Activated CD4-positive, alpha-beta T cell treated with anti-CD3 and anti-CD28 coated beads for 36 hours (primary cell): ENCODE measurements around the gene IL18RAP. TPM values are rescaled to one million over a fixed set of nuclear protein-coding genes. Genes with fewer than 3 reads are reported as not detected.

ENCODE experiments used
- ATAC-seq: fragments of 200-7000 bp; cut with Tn5 transposase; one replicate; pipeline ENCODE4 v1.10.0; 2021; ENCODE audit warnings: mild to moderate bottlenecking, moderate library complexity
- CTCF ChIA-PET: fragments of 350-600 bp; sonication (Branson Sonifier 250); formaldehyde crosslinking; loops from one replicate; lab custom pipeline; 2021; ENCODE audit warnings: antibody characterized with exemption; lab: Charles Lee
- POLR2A ChIA-PET: fragments of 350-600 bp; sonication (Branson Sonifier 250); formaldehyde crosslinking; loops from one replicate; lab custom pipeline; 2021; ENCODE audit warnings: antibody characterized with exemption, inconsistent platforms; lab: Charles Lee
- DNase-seq: peaks from one replicate; pipeline ENCODE4 v3.0.0-alpha.2; 2020
- H3K27ac Mint-ChIP-seq: one replicate; pipeline ENCODE4 v1.8.0; 2021; ENCODE audit warnings: mixed read lengths
- H3K27me3 Mint-ChIP-seq: one replicate; pipeline ENCODE4 v1.8.0; 2021; ENCODE audit warnings: mixed read lengths
- H3K36me3 Mint-ChIP-seq: one replicate; pipeline ENCODE4 v1.8.0; 2021; ENCODE audit warnings: low read depth, mixed read lengths
- H3K4me1 Mint-ChIP-seq: one replicate; pipeline ENCODE4 v1.8.0; 2021; ENCODE audit warnings: mixed read lengths
- H3K4me3 Mint-ChIP-seq: one replicate; pipeline ENCODE4 v1.8.0; 2021; ENCODE audit warnings: mild to moderate bottlenecking, moderate library complexity, mixed read lengths
- H3K9me3 Mint-ChIP-seq: one replicate; pipeline ENCODE4 v1.8.0; 2021; ENCODE audit warnings: low read depth, mixed read lengths
- intact Hi-C, 2 experiments: fragments of 100-400 bp; cut with DNase I in 1 of 2; cut with micrococcal nuclease in 1 of 2; formaldehyde crosslinking; loops; one replicate each; pipeline versions ENCODE4 v1.14.2 to v1.15.1; 2022 to 2024; cut with DNase I, micrococcal nuclease
- total RNA-seq, 2 experiments: library from RNA; stranded (reverse); gene quantifications; one replicate each; pipeline ENCODE4 v1.2.3, GENCODE V29; 2021

IL18RAP gene
- total RNA-seq, 2 experiments from 2014 or later: 6.8 to 7.4 TPM

DNA sequence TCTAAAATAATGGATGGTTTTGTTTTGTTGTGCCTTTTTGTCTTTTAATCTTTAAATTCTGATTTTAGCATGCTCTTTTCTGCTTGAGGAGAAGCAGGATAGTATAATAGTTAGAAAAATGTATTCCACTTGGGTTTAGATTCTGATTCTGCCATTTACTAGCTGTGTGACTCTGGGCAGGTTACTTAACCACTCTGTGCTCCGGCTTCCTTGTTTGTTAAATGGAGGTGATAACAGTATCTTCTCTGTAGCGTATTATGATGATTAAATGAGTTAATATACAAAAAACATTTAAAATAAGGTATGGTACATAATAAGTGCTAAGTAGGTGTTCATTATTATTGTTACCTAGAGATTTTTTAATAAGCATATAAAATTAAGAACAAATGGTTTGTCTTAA lies 26.9 kb upstream of the IL18RAP start:
- Mint-ChIP-seq H3K4me1 (peaks cover 14% of the 10 kb centered on the region), H3K27ac (no peak overlapping the region), H3K4me3 (no peak overlapping the region), H3K27me3 (no peaks in the 10 kb centered on the region), H3K36me3 (peaks cover 7% of the 10 kb centered on the region), H3K9me3 (no peaks in the 10 kb centered on the region)
- POLR2A ChIA-PET: no interaction called here
- no peak for DNase-seq
- no peak for ATAC-seq
- CTCF ChIA-PET: interaction anchor here (0.6 kb wide), 1 partner anchor 417 kb away, joined by 3 read pairs; no protein-coding TSS in a partner anchor
- intact Hi-C loops: no loop called here

- Mint-ChIP-seq H3K27me3 (no peaks in the 10 kb centered on the region), H3K4me1 (peaks cover 14% of the 10 kb centered on the region), H3K4me3 (no peak overlapping the region), H3K27ac (no peak overlapping the region), H3K9me3 (no peaks in the 10 kb centered on the region), H3K36me3 (peaks cover 5% of the 10 kb centered on the region)
- ATAC-seq: no peak
- no peak for DNase-seq
- intact Hi-C loops: no loop called here
- ChIA-PET CTCF (interaction anchor here (0.9 to 1.0 kb wide), 2 partner anchors 46 to 448 kb away, joined by 3 to 4 read pairs; no protein-coding TSS in a partner anchor), POLR2A (no interaction called here)
Measured at GRCh38 chr2:102397209-102397608, 25.8 kb upstream of the IL18RAP start.

DNA sequence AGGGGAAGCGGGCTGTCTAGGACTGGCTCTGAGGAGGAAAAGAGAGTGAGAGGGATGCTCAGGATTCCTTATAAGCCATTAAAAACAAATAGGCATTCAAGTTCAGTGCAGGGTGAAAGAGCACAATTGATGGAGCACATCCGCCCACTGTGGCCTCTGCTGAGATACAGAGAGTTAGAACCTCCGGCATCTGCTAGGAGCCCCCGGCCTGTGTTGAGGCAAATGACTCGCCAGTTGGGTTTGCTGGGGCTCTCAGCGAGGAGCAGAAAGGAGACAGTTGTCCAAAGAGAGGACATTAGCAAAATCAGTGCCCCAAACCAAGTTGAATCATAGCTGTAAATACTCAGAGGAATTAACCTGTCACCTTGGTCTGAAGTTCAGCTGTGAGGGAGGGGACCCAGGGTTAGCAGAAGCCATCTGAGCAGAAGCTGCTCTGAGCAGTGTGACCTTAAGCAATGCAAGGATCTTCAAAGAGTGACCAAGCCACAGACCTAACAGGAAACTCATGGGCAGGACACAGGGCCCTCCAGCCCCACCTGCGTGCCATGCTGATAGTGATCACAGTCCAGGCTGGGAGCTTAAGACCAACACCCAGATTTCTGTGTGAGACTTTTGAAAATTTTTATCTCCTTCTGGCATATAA lies 23.3 kb upstream of the IL18RAP start:
- CTCF ChIA-PET: interaction anchor here (1.4 kb wide), 1 partner anchor 159 kb away, joined by 3 read pairs; no protein-coding TSS in a partner anchor
- no peaks in the 10 kb centered on the region for H3K9me3 Mint-ChIP-seq
- intact Hi-C loops: no loop called here
- peaks cover 12% of the 10 kb centered on the region for H3K4me1 Mint-ChIP-seq
- H3K27ac Mint-ChIP-seq: no peak overlapping the region
- no peak overlapping the region for H3K4me3 Mint-ChIP-seq
- ATAC-seq: no peak
- peaks cover 2% of the 10 kb centered on the region for H3K36me3 Mint-ChIP-seq
- POLR2A ChIA-PET: no interaction called here
- no peaks in the 10 kb centered on the region for H3K27me3 Mint-ChIP-seq
- DNase-seq: no peak

GRCh38 chr2:102401456-102401855 lies 21.5 kb upstream of the IL18RAP start:
- peaks cover 12% of the 10 kb centered on the region for H3K4me1 Mint-ChIP-seq
- H3K4me3 Mint-ChIP-seq: no peak overlapping the region
- DNase-seq (no peak), ATAC-seq (no peak)
- H3K36me3 Mint-ChIP-seq: no peaks in the 10 kb centered on the region
- ChIA-PET CTCF (no interaction called here), POLR2A (no interaction called here)
- intact Hi-C loops: no loop called here
- no peaks in the 10 kb centered on the region for H3K9me3 Mint-ChIP-seq
- peak overlapping the region; percentile 17 for H3K27ac Mint-ChIP-seq
- no peaks in the 10 kb centered on the region for H3K27me3 Mint-ChIP-seq

DNA sequence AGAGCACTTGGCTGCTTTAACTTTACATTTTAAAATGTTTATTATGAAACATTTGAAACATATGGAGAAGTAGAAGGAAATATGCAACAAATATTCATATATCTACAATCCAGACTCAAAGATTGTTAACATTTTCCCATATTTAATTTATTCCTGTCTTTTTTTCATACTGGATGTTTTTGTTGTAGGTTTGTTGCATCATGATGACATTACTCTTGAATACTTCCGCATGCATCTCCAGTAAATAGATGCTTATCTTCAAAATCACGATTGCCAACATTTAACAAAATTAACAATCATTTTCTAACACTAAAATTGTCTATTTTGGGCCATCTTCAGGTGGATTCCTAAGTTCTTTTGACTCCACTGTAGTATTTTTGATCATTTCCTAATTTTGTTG lies 21.1 kb upstream of the IL18RAP start:
- Mint-ChIP-seq H3K36me3 (no peaks in the 10 kb centered on the region), H3K4me3 (no peak overlapping the region), H3K27me3 (no peaks in the 10 kb centered on the region), H3K9me3 (no peaks in the 10 kb centered on the region), H3K27ac (no peak overlapping the region), H3K4me1 (peaks cover 12% of the 10 kb centered on the region)
- CTCF ChIA-PET: no interaction called here
- ATAC-seq (no peak), DNase-seq (no peak)
- intact Hi-C loops: no loop called here
- POLR2A ChIA-PET: no interaction called here

DNA sequence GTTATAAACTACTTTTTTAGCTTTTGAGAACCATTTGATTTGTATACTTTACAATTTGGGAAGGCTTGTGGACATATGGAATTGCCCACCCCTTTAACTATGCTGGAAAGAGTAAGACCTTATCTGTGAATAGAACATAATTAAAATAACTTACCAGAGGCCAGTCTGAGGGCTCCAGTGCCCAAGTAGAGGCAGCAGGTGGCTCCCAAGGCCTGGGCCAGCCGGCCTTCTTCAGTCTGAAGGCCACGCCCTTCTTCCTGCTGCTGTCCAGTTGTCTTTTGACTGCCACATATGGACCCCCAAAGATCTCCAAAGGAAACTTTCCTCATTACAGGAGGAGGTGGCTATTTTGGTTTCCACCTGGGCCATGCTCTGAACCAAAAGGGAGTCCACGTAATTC lies 12.0 kb upstream of the IL18RAP start:
- intact Hi-C loops: no loop called here
- no peak for ATAC-seq

DNA sequence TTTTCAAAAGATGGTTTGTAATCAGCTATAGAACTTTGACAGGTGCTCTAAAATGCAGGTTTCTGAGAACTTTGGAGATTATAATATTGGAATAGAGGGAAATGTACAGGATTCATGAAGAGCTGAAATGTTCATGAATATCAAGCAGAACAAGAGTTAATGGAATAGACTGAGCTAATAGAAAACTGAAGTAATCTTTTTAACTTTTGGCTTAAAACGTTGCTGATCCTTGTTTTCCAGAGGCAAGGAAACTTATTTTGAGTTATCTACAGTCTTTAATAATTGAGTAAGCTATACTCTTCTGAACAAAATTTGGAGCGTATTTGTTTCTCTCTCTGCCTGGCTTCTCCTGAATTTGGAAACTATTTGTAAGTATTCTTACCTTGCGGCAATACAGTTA lies 10.8 kb upstream of the IL18RAP start:
- no peak overlapping the region for H3K4me3 Mint-ChIP-seq
- peaks cover 5% of the 10 kb centered on the region for H3K36me3 Mint-ChIP-seq
- peaks cover 15% of the 10 kb centered on the region for H3K4me1 Mint-ChIP-seq
- intact Hi-C loops: loop anchor here in 1 of 2 experiments (2.0 kb wide), 1 partner anchor 43 kb away; no protein-coding TSS in a partner anchor
- H3K27ac Mint-ChIP-seq: no peak overlapping the region
- DNase-seq: no peak
- no peaks in the 10 kb centered on the region for H3K27me3 Mint-ChIP-seq
- H3K9me3 Mint-ChIP-seq: peaks cover 8% of the 10 kb centered on the region
- ChIA-PET POLR2A (no interaction called here), CTCF (interaction anchor here (1.6 kb wide), 1 partner anchor 15 kb away, joined by 3 read pairs; no protein-coding TSS in a partner anchor)
- ATAC-seq: no peak

More for the DNA sequence above, 12.0 kb upstream of the IL18RAP start:
- no peaks in the 10 kb centered on the region for H3K27me3 Mint-ChIP-seq
- H3K36me3 Mint-ChIP-seq: no peaks in the 10 kb centered on the region
- CTCF ChIA-PET: interaction anchor here (1.2 kb wide), 1 partner anchor 37 kb away, joined by 3 read pairs; no protein-coding TSS in a partner anchor
- POLR2A ChIA-PET: no interaction called here
- H3K9me3 Mint-ChIP-seq: peaks cover 4% of the 10 kb centered on the region
- H3K4me1 Mint-ChIP-seq: peaks cover 6% of the 10 kb centered on the region
- no peak overlapping the region for H3K4me3 Mint-ChIP-seq
- no peak overlapping the region for H3K27ac Mint-ChIP-seq
- DNase-seq: no peak

DNA sequence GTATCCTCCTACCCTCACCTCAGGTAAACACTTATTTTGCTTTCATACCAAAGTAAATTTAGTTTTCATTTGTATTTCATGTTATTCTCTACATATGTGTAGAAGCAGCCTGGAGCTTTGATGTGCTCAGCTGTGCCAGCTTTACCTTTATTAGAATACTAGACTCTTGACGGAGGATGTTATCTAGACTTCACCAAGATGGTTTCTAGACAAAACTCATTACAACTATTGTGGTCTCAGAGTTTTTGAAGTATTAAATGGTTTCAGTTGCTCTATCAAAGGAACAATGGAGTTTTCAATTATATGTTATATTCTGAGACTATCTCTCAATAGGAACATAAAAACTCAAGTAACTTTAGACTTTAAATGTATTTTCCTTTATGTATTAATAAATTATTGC lies 5.0 kb upstream of the IL18RAP start:
- POLR2A ChIA-PET: no interaction called here

DNA sequence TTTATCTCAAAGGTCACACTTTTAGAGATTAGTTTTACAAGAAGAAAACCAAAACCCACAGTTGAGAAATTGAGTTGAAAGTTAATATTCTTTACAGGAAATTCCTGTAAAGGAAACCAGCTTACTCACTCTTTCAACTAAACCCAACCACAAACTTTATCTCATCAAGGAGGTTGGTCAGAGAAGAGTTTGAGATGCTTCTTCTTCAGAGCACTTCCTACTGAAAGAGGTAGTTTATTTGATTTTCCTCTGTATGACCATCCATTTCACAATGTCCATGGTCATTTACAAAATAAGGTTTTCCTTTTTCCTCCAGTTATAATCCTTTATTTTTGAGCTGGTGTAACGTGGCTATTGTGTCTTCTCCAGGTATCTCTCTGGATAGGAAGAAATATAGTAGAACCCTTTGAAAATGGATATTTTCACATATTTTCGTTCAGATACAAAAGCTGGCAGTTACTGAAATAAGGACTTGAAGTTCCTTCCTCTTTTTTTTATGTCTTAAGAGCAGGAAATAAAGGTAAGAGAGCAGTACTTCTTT lies 4.5 kb upstream of the IL18RAP start:
- Mint-ChIP-seq H3K4me3 (peak overlapping the region; percentile 70), H3K27me3 (peaks cover 7% of the 10 kb centered on the region), H3K4me1 (peaks cover 57% of the 10 kb centered on the region), H3K36me3 (peaks cover 14% of the 10 kb centered on the region), H3K27ac (peak overlapping the region; percentile 90), H3K9me3 (peaks cover 8% of the 10 kb centered on the region)
- intact Hi-C loops: loop anchor here (1.0 to 2.0 kb wide), 5 partner anchors 19 to 412 kb away; no protein-coding TSS in a partner anchor
- ChIA-PET CTCF (interaction anchor here (0.7 to 4.9 kb wide), 10 partner anchors 9 to 393 kb away, joined by 3 to 20 read pairs (median 4); no protein-coding TSS in a partner anchor), POLR2A (no interaction called here)
- ATAC-seq (peak; percentile 61), DNase-seq (no peak)

More for the DNA sequence above, 5.0 kb upstream of the IL18RAP start:
- Mint-ChIP-seq H3K9me3 (peaks cover 8% of the 10 kb centered on the region), H3K27ac (peak overlapping the region; percentile 98), H3K4me1 (peaks cover 52% of the 10 kb centered on the region), H3K27me3 (peaks cover 5% of the 10 kb centered on the region), H3K36me3 (peaks cover 14% of the 10 kb centered on the region), H3K4me3 (peak overlapping the region; percentile 34)
- intact Hi-C loops: loop anchor here (1.0 to 2.0 kb wide), 5 partner anchors 19 to 411 kb away; no protein-coding TSS in a partner anchor
- CTCF ChIA-PET: interaction anchor here (0.9 to 4.9 kb wide), 4 partner anchors 9 to 160 kb away, joined by 3 to 20 read pairs (median 4); no protein-coding TSS in a partner anchor
- DNase-seq: no peak
- peak; percentile 71 for ATAC-seq

DNA sequence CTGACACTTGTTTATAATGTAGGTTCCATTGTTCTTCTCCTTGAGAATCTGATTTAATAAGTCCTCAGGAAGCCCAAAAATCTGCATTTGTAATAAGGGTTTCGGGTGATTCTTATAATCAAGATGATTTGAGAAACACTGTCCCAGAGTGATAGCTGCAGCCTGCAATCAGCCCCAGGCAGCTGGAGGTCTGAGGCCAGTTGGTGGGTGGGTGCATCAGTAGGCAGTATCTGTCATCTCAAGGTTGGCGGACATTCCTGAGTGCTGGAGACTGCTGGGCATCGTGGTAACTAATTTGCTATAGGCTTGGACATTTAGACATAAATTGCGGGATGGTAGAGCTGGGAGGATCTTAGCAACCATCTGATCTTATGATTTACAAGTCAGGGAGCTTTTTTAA lies 2.7 kb upstream of the IL18RAP start:
- intact Hi-C loops: no loop called here
- Mint-ChIP-seq H3K27ac (no peak overlapping the region), H3K4me3 (peak overlapping the region; percentile 70), H3K4me1 (peaks cover 67% of the 10 kb centered on the region), H3K9me3 (peaks cover 8% of the 10 kb centered on the region), H3K36me3 (peaks cover 14% of the 10 kb centered on the region), H3K27me3 (peaks cover 7% of the 10 kb centered on the region)
- ATAC-seq (no peak), DNase-seq (no peak)
- ChIA-PET CTCF (interaction anchor here (0.9 to 4.9 kb wide), 5 partner anchors 16 to 180 kb away, joined by 3 to 20 read pairs (median 5); no protein-coding TSS in a partner anchor), POLR2A (no interaction called here)

DNA sequence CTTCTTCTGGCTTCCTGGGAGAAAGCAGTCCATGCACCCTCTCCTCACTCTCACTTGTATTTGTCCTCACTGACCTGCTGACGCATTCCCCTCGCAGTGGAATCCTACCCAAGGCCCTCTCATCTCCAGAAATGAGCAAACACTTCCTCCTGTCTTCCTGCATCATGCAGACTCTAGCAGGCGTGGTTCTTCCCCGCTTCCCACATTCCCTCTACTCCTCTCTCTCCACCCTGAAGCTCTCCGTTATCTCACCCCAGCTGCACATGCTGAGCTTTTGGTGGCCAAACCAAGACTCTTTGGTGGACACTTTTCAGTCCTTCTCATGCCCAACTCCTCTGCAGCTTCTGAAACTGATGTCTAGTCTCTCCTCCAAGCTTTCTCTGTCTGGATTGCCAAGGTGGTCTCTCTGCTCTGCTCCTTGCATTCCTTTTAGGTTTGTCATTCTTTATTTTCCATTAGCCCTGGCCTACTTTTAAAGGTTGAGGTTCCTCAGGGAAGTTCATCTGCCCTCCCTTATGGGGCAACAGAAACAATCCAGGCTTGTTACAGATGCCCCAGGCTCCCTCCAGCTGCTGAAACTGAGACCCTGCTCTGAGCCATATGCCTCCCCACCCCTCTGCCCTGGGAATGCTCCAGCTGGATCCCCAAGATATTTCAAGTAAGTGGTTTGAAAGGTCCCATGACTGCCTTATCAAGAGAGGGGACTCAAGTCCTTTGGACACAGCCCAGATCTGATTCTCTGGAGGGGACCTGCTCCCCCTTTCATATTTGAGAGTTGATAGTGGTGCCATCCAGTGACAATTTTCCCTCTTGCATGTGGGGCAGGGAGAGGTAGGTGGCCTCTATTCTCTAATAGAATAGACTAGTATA lies 835 bp upstream of the IL18RAP start:
- ATAC-seq (no peak), DNase-seq (no peak)
- Mint-ChIP-seq H3K4me1 (peaks cover 70% of the 10 kb centered on the region), H3K4me3 (no peak overlapping the region), H3K36me3 (peaks cover 12% of the 10 kb centered on the region), H3K9me3 (peaks cover 3% of the 10 kb centered on the region), H3K27ac (no peak overlapping the region), H3K27me3 (peaks cover 7% of the 10 kb centered on the region)
- CTCF ChIA-PET: interaction anchor here (0.5 to 1.5 kb wide), 5 partner anchors 14 to 538 kb away, joined by 3 to 4 read pairs (median 3); no protein-coding TSS in a partner anchor
- intact Hi-C loops: no loop called here
- POLR2A ChIA-PET: no interaction called here
